ENCODE data around the gene SLC5A6. TPM values are rescaled to one million over a fixed set of nuclear protein-coding genes. Genes with fewer than 3 reads are reported as not detected.
A peak's percentile ranks its signal among the peaks of the same experiment; 100 is the strongest.

SLC5A6 gene
- total RNA-seq, 5 donors from 2014 or later (not counting 1 experiment from before 2014, with no cell fraction given) = 37.5 to 214 (median 43.0) TPM

- Histone ChIP-seq H3K4me3 (ENCODE audit: control insufficient read depth in 1 of 2, extremely low read depth in 1 of 2, low read length in 1 of 2) (no peak overlapping the region), H3K36me3 (ENCODE audit: control insufficient read depth in 2 of 2, extremely low read depth in 1 of 2, insufficient read depth in 1 of 2, low read length in 1 of 2) (peaks cover 12 to 74% of the 10 kb centered on the region in 2 donors), H3K27me3 (replicated peaks in 1 of 2; ENCODE audit: control insufficient read depth in 2 of 2, extremely low read depth in 1 of 2, insufficient read depth in 2 of 2, low read length in 1 of 2) (no peaks in the 10 kb centered on the region), H3K27ac (ENCODE audit: low read length) (no peak overlapping the region), H3K9me3 (no peaks in the 10 kb centered on the region), H3K4me1 (ENCODE audit: control insufficient read depth in 1 of 2, extremely low read depth in 1 of 2, insufficient read depth in 2 of 2, low read length in 2 of 2) (no peaks in the 10 kb centered on the region)
- Mint-ChIP-seq H3K4me1 (peaks cover 14 to 21% (median 17%) of the 10 kb centered on the region in 3 donors), H3K27me3 (no peaks in the 10 kb centered on the region), H3K27ac (no peak overlapping the region), H3K4me3 (no peak overlapping the region), H3K9me3 (no peaks in the 10 kb centered on the region), H3K36me3 (peaks cover 43% of the 10 kb centered on the region)
- POLR2A ChIA-PET = no interaction called here
- whole genome bisulfite sequencing (ENCODE audit: insufficient coverage) = over 99% methylated on average over 8 of the region's 8 CpGs
- no peak for DNase-seq
- CTCF ChIA-PET = no interaction called here
- ATAC-seq (replicated peaks in 1 of 4) = no peak
Observed at GRCh38 chr2:27205206-27205605, 6.9 kb downstream of the SLC5A6 start.

- no peak overlapping the region for H3K4me3 Mint-ChIP-seq
- no peaks in the 10 kb centered on the region for H3K9me3 Mint-ChIP-seq
- ATAC-seq (replicated peaks in 1 of 4) (no peak), DNase-seq (no peak)
- no peaks in the 10 kb centered on the region for H3K9me3 ChIP-seq
- no peaks in the 10 kb centered on the region for H3K4me1 ChIP-seq (ENCODE audit: control insufficient read depth in 1 of 2, extremely low read depth in 1 of 2, insufficient read depth in 2 of 2, low read length in 2 of 2)
- peaks cover 12 to 81% of the 10 kb centered on the region in 2 donors for H3K36me3 ChIP-seq (ENCODE audit: control insufficient read depth in 2 of 2, extremely low read depth in 1 of 2, insufficient read depth in 1 of 2, low read length in 1 of 2)
- no peak overlapping the region for H3K27ac ChIP-seq (ENCODE audit: low read length)
- H3K27ac Mint-ChIP-seq = peak overlapping the region; percentile 29 to 48
- CTCF ChIA-PET = interaction anchor here in 1 of 2 donors (0.6 kb wide), 1 partner anchor 33 kb away, joined by 3 read pairs; no protein-coding TSS in a partner anchor
- no peaks in the 10 kb centered on the region for H3K27me3 Mint-ChIP-seq
- H3K4me3 ChIP-seq (ENCODE audit: control insufficient read depth in 1 of 2, extremely low read depth in 1 of 2, low read length in 1 of 2) = no peak overlapping the region
- WGBS (ENCODE audit: insufficient coverage) = 100% methylated on average over 3 of the region's 8 CpGs
- peaks cover 50% of the 10 kb centered on the region for H3K36me3 Mint-ChIP-seq
- H3K27me3 ChIP-seq (replicated peaks in 1 of 2; ENCODE audit: control insufficient read depth in 2 of 2, extremely low read depth in 1 of 2, insufficient read depth in 2 of 2, low read length in 1 of 2) = no peaks in the 10 kb centered on the region
- POLR2A ChIA-PET = no interaction called here
- peaks cover 7 to 15% (median 11%) of the 10 kb centered on the region in 3 donors for H3K4me1 Mint-ChIP-seq
Observed at GRCh38 chr2:27204566-27204965, 7.5 kb downstream of the SLC5A6 start.

- Histone ChIP-seq H3K27me3 (replicated peaks in 1 of 2; ENCODE audit: control insufficient read depth in 2 of 2, extremely low read depth in 1 of 2, insufficient read depth in 2 of 2, low read length in 1 of 2) (no peaks in the 10 kb centered on the region), H3K27ac (ENCODE audit: low read length) (no peak overlapping the region), H3K36me3 (ENCODE audit: control insufficient read depth in 2 of 2, extremely low read depth in 1 of 2, insufficient read depth in 1 of 2, low read length in 1 of 2) (peaks cover 12 to 81% of the 10 kb centered on the region in 2 donors), H3K9me3 (no peaks in the 10 kb centered on the region), H3K4me3 (ENCODE audit: control insufficient read depth in 1 of 2, extremely low read depth in 1 of 2, low read length in 1 of 2) (no peak overlapping the region), H3K4me1 (ENCODE audit: control insufficient read depth in 1 of 2, extremely low read depth in 1 of 2, insufficient read depth in 2 of 2, low read length in 2 of 2) (no peaks in the 10 kb centered on the region)
- ChIA-PET CTCF (interaction anchor here (0.5 to 0.6 kb wide), 2 partner anchors 32 to 1709 kb away, joined by 3 read pairs; no protein-coding TSS in a partner anchor), POLR2A (interaction anchor here in 1 of 2 donors (0.6 kb wide), 1 partner anchor 225 kb away, joined by 8 read pairs; no protein-coding TSS in a partner anchor)
- WGBS (ENCODE audit: insufficient coverage) = 98% methylated on average over 9 of the region's 9 CpGs
- H3K9me3 Mint-ChIP-seq = no peaks in the 10 kb centered on the region
- ATAC-seq (replicated peaks in 1 of 4) (no peak), DNase-seq (no peak)
- peaks cover 50% of the 10 kb centered on the region for H3K36me3 Mint-ChIP-seq
- H3K4me3 Mint-ChIP-seq = no peak overlapping the region
- H3K27ac Mint-ChIP-seq = no peak overlapping the region
- H3K4me1 Mint-ChIP-seq = peaks cover 3 to 11% (median 6%) of the 10 kb centered on the region in 3 donors
- no peaks in the 10 kb centered on the region for H3K27me3 Mint-ChIP-seq
Observed at GRCh38 chr2:27203741-27204140, 8.3 kb downstream of the SLC5A6 start.

- Mint-ChIP-seq H3K4me3 (no peak overlapping the region), H3K9me3 (no peaks in the 10 kb centered on the region), H3K36me3 (peaks cover 45% of the 10 kb centered on the region), H3K27me3 (no peaks in the 10 kb centered on the region), H3K27ac (no peak overlapping the region), H3K4me1 (peaks cover 3 to 11% (median 6%) of the 10 kb centered on the region in 3 donors)
- DNase-seq (no peak), ATAC-seq (replicated peaks in 1 of 4) (no peak)
- no peak overlapping the region for H3K27ac ChIP-seq (ENCODE audit: low read length)
- 80% methylated on average over 2 of the region's 2 CpGs for WGBS (ENCODE audit: insufficient coverage)
- ChIA-PET POLR2A (no interaction called here), CTCF (no interaction called here)
- no peak overlapping the region for H3K4me3 ChIP-seq (ENCODE audit: control insufficient read depth in 1 of 2, extremely low read depth in 1 of 2, low read length in 1 of 2)
- peaks cover 12 to 75% of the 10 kb centered on the region in 2 donors for H3K36me3 ChIP-seq (ENCODE audit: control insufficient read depth in 2 of 2, extremely low read depth in 1 of 2, insufficient read depth in 1 of 2, low read length in 1 of 2)
- H3K4me1 ChIP-seq (ENCODE audit: control insufficient read depth in 1 of 2, extremely low read depth in 1 of 2, insufficient read depth in 2 of 2, low read length in 2 of 2) = no peaks in the 10 kb centered on the region
- H3K9me3 ChIP-seq = no peaks in the 10 kb centered on the region
- H3K27me3 ChIP-seq (replicated peaks in 1 of 2; ENCODE audit: control insufficient read depth in 2 of 2, extremely low read depth in 1 of 2, insufficient read depth in 2 of 2, low read length in 1 of 2) = no peaks in the 10 kb centered on the region
Observed at GRCh38 chr2:27202854-27203253, 9.2 kb downstream of the SLC5A6 start.

- H3K4me3 ChIP-seq (ENCODE audit: control insufficient read depth in 1 of 2, extremely low read depth in 1 of 2, low read length in 1 of 2) = no peak overlapping the region
- WGBS (ENCODE audit: insufficient coverage) = 87% methylated on average over 6 of the region's 7 CpGs
- Mint-ChIP-seq H3K4me3 (no peak overlapping the region), H3K9me3 (no peaks in the 10 kb centered on the region), H3K36me3 (peaks cover 38% of the 10 kb centered on the region), H3K4me1 (peaks cover 0 to 11% (median 3%) of the 10 kb centered on the region in 3 donors), H3K27me3 (no peaks in the 10 kb centered on the region), H3K27ac (no peak overlapping the region)
- H3K9me3 ChIP-seq = no peaks in the 10 kb centered on the region
- H3K27me3 ChIP-seq (replicated peaks in 1 of 2; ENCODE audit: control insufficient read depth in 2 of 2, extremely low read depth in 1 of 2, insufficient read depth in 2 of 2, low read length in 1 of 2) = no peaks in the 10 kb centered on the region
- peaks cover 8 to 63% of the 10 kb centered on the region in 2 donors for H3K36me3 ChIP-seq (ENCODE audit: control insufficient read depth in 2 of 2, extremely low read depth in 1 of 2, insufficient read depth in 1 of 2, low read length in 1 of 2)
- ATAC-seq (replicated peaks in 1 of 4) (no peak), DNase-seq (no peak)
- CTCF ChIA-PET = no interaction called here
- POLR2A ChIA-PET = no interaction called here
- no peak overlapping the region for H3K27ac ChIP-seq (ENCODE audit: low read length)
- no peaks in the 10 kb centered on the region for H3K4me1 ChIP-seq (ENCODE audit: control insufficient read depth in 1 of 2, extremely low read depth in 1 of 2, insufficient read depth in 2 of 2, low read length in 2 of 2)
Observed at GRCh38 chr2:27201675-27202074, 10.4 kb downstream of the SLC5A6 start.

GRCh38 chr2:27199241-27199640 is 12.8 kb downstream of the SLC5A6 start:
- no peak overlapping the region for H3K4me3 Mint-ChIP-seq
- peaks cover 7 to 39% of the 10 kb centered on the region in 2 donors for H3K36me3 ChIP-seq (ENCODE audit: control insufficient read depth in 2 of 2, extremely low read depth in 1 of 2, insufficient read depth in 1 of 2, low read length in 1 of 2)
- no peak overlapping the region for H3K4me3 ChIP-seq (ENCODE audit: control insufficient read depth in 1 of 2, extremely low read depth in 1 of 2, low read length in 1 of 2)
- H3K4me1 ChIP-seq (ENCODE audit: control insufficient read depth in 1 of 2, extremely low read depth in 1 of 2, insufficient read depth in 2 of 2, low read length in 2 of 2) = no peaks in the 10 kb centered on the region
- DNase-seq (no peak), ATAC-seq (replicated peaks in 1 of 4) (peak in 1 of 4 experiments; percentile 8)
- CTCF ChIA-PET = no interaction called here
- no peaks in the 10 kb centered on the region for H3K9me3 ChIP-seq
- H3K27me3 Mint-ChIP-seq = no peaks in the 10 kb centered on the region
- H3K36me3 Mint-ChIP-seq = peaks cover 21% of the 10 kb centered on the region
- H3K27ac Mint-ChIP-seq = no peak overlapping the region
- 100% methylated on average over 1 of the region's 2 CpGs for WGBS (ENCODE audit: insufficient coverage)
- POLR2A ChIA-PET = no interaction called here
- H3K9me3 Mint-ChIP-seq = no peaks in the 10 kb centered on the region
- H3K27ac ChIP-seq (ENCODE audit: low read length) = no peak overlapping the region
- H3K27me3 ChIP-seq (replicated peaks in 1 of 2; ENCODE audit: control insufficient read depth in 2 of 2, extremely low read depth in 1 of 2, insufficient read depth in 2 of 2, low read length in 1 of 2) = no peaks in the 10 kb centered on the region
- H3K4me1 Mint-ChIP-seq = no peaks in the 10 kb centered on the region

- H3K4me1 ChIP-seq (ENCODE audit: control insufficient read depth in 1 of 2, extremely low read depth in 1 of 2, insufficient read depth in 2 of 2, low read length in 2 of 2) = no peaks in the 10 kb centered on the region
- H3K4me1 Mint-ChIP-seq = no peaks in the 10 kb centered on the region
- no peaks in the 10 kb centered on the region for H3K27me3 ChIP-seq (replicated peaks in 1 of 2; ENCODE audit: control insufficient read depth in 2 of 2, extremely low read depth in 1 of 2, insufficient read depth in 2 of 2, low read length in 1 of 2)
- no peaks in the 10 kb centered on the region for H3K9me3 ChIP-seq
- H3K27ac ChIP-seq (ENCODE audit: low read length) = no peak overlapping the region
- no peak for DNase-seq
- H3K4me3 Mint-ChIP-seq = no peak overlapping the region
- no peak overlapping the region for H3K27ac Mint-ChIP-seq
- no peaks in the 10 kb centered on the region for H3K27me3 Mint-ChIP-seq
- 96% methylated on average over 2 of the region's 2 CpGs for WGBS (ENCODE audit: insufficient coverage)
- no peak for ATAC-seq (replicated peaks in 1 of 4)
- CTCF ChIA-PET = no interaction called here
- H3K36me3 Mint-ChIP-seq = peaks cover 21% of the 10 kb centered on the region
- POLR2A ChIA-PET = no interaction called here
- no peak overlapping the region for H3K4me3 ChIP-seq (ENCODE audit: control insufficient read depth in 1 of 2, extremely low read depth in 1 of 2, low read length in 1 of 2)
- H3K36me3 ChIP-seq (ENCODE audit: control insufficient read depth in 2 of 2, extremely low read depth in 1 of 2, insufficient read depth in 1 of 2, low read length in 1 of 2) = peaks cover 1 to 34% of the 10 kb centered on the region in 2 donors
- no peaks in the 10 kb centered on the region for H3K9me3 Mint-ChIP-seq
Observed at GRCh38 chr2:27198627-27199026, 13.4 kb downstream of the SLC5A6 start.

All from T-cell (primary cell).